GM19395 (cell line): Measurements from ENCODE around the gene TWSG1.
"Not testable (repeated sequence)": the region's sequence is repeated elsewhere in the genome, so short reads cannot be mapped to it uniquely, and the experiment has no call there.

Source experiments
- ATAC-seq: cut with Tn5 transposase; IDR thresholded peaks from one replicate; pipeline ENCODE4 v1.9.1; 2021; ENCODE audit warnings: mild to moderate bottlenecking, moderate library complexity; ENCODE audit not compliant: unreplicated experiment

The TWSG1 gene

DNA sequence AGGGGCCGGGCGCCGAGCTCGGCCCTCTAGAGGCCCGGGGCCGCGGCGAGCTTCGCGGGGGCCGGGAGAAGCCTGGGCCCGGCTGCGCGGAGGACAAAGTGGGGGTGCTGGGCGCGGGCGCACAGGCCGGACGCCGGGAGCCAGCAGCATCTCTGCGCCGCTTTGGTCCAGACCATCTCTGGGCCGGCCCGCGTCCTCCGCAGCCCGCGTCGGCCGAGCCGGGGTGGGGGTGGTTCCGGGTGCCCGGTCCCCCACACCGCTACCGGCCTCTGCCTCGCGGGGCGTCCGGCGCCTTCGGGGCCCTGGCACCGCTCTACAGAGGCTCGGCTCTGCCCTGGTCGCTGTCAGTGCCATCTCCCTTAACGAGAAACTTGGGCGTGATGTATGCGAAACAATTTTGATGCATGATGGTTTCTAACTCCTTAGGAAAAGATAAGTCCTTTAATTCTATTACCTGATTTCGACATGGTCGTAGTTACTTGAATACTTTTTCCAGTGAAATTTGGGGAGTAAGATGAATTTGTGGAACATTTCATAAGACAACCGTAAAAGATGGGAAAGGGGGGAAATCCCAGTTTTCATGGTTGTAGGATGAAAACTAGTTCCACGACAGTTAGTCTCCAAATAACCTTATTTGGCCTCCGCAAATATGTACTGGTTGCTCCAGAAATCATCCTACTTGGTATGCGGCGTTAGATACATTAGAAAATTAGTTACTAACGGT lies 562 bp downstream of the TWSG1 start:
- ATAC-seq = peak; percentile 50

GRCh38 chr18:9335697-9336045 lies 1.1 kb downstream of the TWSG1 start:
- ATAC-seq = no peak

DNA sequence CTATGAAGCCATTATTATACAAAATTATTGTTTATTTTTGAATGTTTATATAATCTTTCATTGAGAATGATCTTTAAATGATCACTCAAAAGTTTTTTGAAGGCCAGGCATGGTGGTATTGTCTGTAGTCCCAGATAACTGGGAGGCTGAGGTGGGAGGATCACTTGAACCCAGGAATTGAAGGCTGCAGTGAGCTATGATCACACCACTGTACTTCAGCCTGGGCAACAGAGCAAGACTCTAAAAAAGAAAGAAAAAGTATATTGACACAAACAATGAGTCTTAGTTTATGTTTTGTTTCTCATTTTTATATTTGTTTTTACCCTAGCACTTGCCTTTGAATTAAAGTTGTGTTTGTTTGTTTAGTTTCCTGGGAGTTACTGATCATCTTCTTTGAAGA lies 2.3 kb downstream of the TWSG1 start:
- no peak for ATAC-seq

DNA sequence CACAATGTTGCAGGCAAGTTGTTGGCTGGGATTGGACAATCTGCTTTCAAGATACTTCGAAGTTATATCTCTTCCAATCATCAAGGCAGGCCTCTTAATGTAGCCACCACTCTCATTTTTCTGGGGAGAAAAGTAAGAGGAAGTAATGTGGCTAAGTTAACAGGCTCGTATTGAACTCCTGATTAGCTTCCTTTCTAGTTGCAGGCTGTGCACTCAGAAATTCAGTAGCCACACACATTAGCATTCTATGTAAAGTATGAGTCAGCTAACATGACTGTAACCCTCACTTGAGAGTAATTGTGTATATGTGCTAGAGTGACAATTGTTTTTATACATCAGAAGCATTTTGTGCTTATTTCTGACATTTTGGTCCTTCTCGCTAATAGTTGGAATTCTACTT lies 3.3 kb downstream of the TWSG1 start:
- no peak for ATAC-seq

DNA sequence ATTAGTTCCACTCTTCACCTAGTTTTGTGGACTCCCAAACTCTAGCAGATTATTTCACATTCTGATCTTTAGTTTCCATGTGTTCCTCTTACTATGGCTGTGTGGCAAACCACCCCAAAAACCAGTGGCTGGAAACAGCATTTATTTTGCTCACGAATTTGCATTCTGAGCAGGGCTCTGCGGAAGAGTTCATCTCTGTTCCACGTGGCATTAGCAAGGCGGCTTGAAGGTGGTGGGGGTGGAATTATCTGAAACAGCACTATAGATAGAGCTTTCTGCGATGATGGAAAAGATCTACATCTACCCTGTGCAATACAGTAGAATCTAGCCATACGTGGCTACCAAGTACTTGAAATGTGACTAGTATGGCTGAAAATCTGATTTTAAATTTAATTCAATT lies 5.9 kb downstream of the TWSG1 start:
- ATAC-seq = no peak

DNA sequence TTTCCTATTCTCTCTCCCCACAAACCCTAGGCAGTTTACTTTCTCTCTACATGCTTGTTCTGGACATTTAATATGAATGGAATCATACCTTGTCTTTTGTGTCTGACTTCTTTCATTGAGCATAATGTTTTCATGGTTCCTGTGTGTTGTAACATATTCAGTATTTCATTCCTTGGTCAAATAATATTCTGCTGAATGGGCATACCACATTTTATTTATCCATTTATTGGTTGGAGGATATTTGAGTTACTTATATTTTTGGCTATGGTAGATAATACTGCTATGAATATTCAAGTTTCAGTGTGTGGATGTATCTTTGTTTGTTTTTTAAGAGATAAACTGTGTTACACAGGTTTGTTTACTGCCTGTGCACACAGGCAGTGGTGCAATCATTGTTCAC lies 9.0 kb downstream of the TWSG1 start:
- no peak for ATAC-seq

DNA sequence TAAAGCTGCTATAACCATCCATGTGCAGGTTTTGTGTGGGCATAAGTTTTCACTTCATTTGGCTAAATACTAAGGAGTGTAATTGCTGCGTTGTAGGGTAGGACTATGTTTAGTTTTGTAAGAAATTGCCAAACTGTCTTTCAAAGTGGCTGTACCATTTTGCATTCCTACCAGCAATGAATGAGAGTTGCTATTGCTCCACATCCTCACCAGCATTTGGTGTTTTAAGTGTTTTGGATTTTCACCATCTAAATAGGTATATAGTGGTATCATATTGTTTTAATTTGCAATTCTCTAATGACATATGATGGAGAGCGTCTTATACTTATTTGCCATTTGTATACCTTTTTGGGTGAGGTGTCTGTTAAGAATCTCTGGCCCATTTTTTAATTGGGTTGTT lies 12.2 kb downstream of the TWSG1 start:
- no peak for ATAC-seq

DNA sequence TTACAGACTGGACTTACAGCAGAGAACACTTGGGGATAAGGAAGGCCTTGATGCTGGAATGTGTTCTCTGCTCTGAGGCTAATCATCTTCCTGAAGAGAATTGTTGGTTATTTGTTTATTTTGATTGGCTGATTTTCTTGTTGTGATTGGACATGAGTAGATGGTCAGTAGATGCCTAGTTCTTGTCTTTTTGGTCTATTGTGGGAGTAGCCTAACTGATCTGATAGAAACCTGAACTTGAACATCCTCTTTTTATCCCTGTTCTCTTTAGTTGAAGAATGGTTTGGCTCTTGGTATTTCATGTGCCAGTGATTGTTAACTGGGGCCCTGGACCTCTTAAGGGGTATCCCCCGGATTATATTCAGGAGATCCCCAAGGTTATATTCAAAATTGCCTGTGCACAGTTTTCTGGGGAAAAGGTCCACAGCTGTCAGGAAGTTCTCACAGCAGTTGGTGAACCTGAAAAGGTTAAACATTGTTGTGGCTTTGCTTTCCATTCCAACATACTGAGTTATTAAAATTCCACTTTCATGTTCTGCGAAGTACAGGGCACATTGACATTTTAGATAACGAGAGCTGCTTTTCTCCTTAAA lies 13.6 kb downstream of the TWSG1 start:
- no peak for ATAC-seq

GRCh38 chr18:9348766-9349165 lies 14.2 kb downstream of the TWSG1 start:
- no peak for ATAC-seq

- ATAC-seq = peak; percentile 84
Observed at GRCh38 chr18:9353596-9353995, 19.0 kb downstream of the TWSG1 start.

DNA sequence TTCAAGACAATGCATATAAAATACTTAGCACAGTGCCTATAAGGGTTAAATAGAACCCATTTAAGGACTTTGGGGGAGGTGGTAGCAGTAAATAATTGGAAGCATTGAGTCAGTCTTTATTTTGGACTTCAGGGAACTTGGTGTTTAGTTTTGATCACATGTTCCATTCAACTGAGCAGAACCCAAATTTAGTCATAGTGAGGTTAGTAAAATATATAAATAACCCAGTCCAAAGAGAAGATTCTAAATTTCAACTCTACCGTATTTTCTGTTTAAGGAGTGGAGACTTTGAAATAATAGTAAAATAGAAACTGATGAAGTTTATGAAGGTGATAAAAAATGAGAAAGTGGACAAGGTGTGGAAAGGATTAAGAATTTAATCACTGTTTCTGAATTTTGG lies 19.7 kb downstream of the TWSG1 start:
- no peak for ATAC-seq

DNA sequence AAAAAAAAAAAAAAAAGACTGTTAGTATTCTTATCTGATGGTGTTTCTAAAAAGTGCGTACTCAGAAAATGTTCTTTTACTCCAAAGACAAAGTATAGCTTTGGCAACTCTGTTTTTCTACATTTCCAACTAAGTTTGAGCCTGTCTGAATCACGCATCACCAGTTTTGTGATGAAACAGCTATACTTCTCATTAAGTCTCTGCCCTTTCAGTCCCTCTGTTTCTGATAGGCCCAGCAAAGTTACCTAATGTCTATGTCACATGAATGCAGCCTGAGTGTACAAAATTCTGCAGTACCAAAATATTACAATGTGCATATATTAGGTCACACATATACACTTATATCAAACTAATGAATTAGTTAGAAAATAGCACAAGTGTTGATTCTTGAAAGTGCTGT lies 22.4 kb downstream of the TWSG1 start:
- ATAC-seq = no peak

- no peak for ATAC-seq
Observed at GRCh38 chr18:9359796-9360195, 25.2 kb downstream of the TWSG1 start.

- ATAC-seq = no peak
Observed at GRCh38 chr18:9361191-9361590, 26.6 kb downstream of the TWSG1 start.

DNA sequence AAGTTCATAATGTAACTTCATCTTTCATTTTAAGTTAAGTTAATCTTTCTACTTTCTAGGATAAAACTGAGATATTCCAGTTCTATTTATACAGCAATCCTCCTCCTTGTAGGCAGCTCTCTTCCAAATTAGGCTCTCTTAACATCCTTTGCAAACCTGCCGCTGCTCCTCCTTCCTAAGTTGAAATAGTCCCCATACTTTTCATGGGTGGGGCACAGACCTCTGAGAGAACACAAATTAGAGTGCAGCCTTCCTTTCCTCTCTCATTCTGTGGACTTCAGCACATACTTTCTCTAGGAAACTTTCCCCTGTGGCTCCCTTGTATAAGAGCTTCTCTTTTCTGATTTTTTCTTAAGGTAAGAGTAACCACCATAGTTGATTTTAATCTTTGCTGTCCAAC lies 28.3 kb downstream of the TWSG1 start:
- ATAC-seq = no peak

GRCh38 chr18:9364242-9364641 lies 29.7 kb downstream of the TWSG1 start:
- no peak for ATAC-seq

- ATAC-seq = no peak
Observed at GRCh38 chr18:9365406-9365805, 30.8 kb downstream of the TWSG1 start.

DNA sequence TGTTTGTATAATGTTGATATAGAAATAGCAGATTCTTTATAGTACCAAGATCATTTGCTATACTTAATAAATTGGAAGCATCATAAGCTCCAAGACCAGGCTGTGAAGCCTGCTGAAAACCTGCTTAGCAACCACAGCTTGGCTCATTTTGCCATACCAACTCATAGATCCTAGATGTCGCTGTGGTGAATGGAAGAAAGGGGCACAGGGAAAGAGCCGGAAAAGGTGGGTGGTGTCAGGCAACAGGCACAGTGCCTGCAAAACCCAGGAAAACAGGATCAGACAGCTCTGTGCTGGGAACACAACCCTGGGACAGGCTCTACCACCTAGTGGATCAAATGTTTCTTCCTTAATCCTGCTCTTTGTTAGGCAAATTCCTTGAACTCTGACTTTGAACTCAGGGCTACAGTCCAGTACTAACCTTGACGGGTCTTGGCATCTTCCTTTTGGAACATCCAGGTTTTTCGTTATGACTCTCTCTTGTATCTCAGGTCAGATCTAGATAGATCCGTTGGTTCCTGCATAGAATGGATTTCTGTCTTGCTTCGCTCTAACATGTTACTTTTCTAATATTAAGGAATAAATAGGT lies 31.6 kb downstream of the TWSG1 start:
- no peak for ATAC-seq

DNA sequence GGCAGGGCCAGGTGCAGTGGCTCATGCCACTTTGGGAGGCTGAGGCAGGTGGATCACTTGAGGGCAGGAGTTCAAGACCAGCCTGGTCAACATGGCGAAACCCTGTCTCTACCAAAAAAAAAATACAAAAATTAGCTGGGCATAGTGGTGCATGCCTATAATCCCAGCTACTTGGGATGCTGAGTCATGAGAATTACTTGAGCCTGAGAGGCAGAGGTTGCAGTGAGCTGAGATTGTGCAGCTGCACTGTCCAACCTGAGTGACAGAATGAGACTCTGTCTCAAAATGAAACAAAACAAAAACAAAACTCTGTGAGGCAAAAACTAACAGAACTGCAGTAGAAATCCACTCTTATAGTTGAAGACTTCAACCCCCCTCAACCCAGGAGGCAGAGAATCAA lies 38.7 kb downstream of the TWSG1 start:
- ATAC-seq = not testable (repeated sequence)

GRCh38 chr18:9379118-9379517 lies 44.5 kb downstream of the TWSG1 start:
- ATAC-seq = no peak

GRCh38 chr18:9380101-9380500 lies 45.5 kb downstream of the TWSG1 start:
- no peak for ATAC-seq

DNA sequence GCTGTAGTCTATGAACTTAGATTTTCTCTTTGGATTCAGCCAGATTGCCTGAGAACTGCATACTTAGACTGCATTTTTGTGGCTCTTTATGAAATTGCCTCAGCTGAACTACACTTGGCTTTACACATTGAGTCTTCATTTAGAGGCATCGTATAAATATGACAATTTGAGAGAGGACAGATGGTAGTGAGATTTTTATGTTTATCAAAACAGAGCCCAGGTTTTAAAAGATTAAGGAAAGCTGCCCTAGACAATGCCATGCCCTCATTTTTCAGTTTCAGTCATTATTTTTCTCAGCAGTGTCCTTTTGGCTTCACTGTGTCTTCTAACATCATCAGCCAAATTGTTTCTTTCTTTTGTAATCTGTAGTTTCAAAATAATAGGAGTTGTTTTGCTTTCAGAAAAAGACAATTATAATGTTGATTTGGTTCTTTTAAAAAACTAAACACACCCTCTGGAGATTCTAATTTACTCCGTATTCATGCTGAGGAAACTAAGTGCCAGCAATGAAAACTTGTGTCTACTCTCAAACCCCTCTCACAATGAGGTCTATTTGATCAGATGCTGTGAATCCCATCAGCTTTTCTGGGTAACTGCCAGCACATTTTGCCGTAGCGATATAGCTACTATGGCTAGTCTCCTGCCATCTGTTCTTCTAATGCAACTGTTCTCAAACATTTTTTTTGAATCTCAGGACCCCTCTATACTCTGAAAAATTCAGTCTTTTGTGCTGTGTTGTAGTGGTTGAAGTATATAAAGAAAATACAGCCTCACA lies 46.2 kb downstream of the TWSG1 start:
- no peak for ATAC-seq
